GM18526 (cell line): ENCODE results near the gene KCNJ9.

Experiments used
- POLR2A ChIP-seq: IDR thresholded peaks from 3 replicates; pipeline ENCODE4 v1.6.1; 2011; ENCODE audit not compliant: insufficient read length; ENCODE audit errors: extremely low read depth

Gene KCNJ9

GRCh38 chr1:160093069-160093395 lies 11.7 kb downstream of the KCNJ9 start:
- no peak for TF ChIP-seq POLR2A

GRCh38 chr1:160093624-160094290 lies 12.4 kb downstream of the KCNJ9 start:
- no peak for TF ChIP-seq POLR2A

GRCh38 chr1:160094291-160094625 lies 12.9 kb downstream of the KCNJ9 start:
- no peak for TF ChIP-seq POLR2A

GRCh38 chr1:160094806-160095205 lies 13.5 kb downstream of the KCNJ9 start:
- no peak for TF ChIP-seq POLR2A

- no peak for TF ChIP-seq POLR2A
Observed at GRCh38 chr1:160095382-160096105, 14.2 kb downstream of the KCNJ9 start.

GRCh38 chr1:160096274-160097116 lies 15.2 kb downstream of the KCNJ9 start:
- no peak for TF ChIP-seq POLR2A

- TF ChIP-seq POLR2A, result no peak
Observed at GRCh38 chr1:160097151-160097910, 16.0 kb downstream of the KCNJ9 start.

- peak; percentile 40 for TF ChIP-seq POLR2A
Observed at GRCh38 chr1:160097911-160098851, 16.8 kb downstream of the KCNJ9 start, which contains the start of gene IGSF8. TSS of gene IGSF8 (minus strand) at chr1:160098619. CDS start at chr1:160098472, 147 bp downstream.

GRCh38 chr1:160098852-160099561 lies 17.7 kb downstream of the KCNJ9 start:
- peak; percentile 38 for TF ChIP-seq POLR2A

GRCh38 chr1:160099716-160100375 lies 18.5 kb downstream of the KCNJ9 start:
- no peak for TF ChIP-seq POLR2A

- no peak for TF ChIP-seq POLR2A
Observed at GRCh38 chr1:160101037-160101716, 19.8 kb downstream of the KCNJ9 start.

- no peak for TF ChIP-seq POLR2A
Observed at GRCh38 chr1:160101717-160102522, 20.6 kb downstream of the KCNJ9 start.
